Epithelial cell of esophagus (primary cell): ENCODE data around the gene ENG.

Experiments
- DNase-seq: peaks from one replicate; pipeline ENCODE4 v3.0.0; 2010; ENCODE audit warnings: low read depth
- H3K4me3 ChIP-seq: 2 replicates; pipeline ENCODE4 v1.5.1; 2011; ENCODE audit warnings: mild to moderate bottlenecking, low read length, control low read depth
- CTCF ChIP-seq: IDR thresholded peaks from 2 replicates; pipeline ENCODE4 v1.5.1; 2011; ENCODE audit warnings: low read depth, mild to moderate bottlenecking, low read length, control low read depth, inconsistent platforms; ENCODE audit not compliant: insufficient read depth; ENCODE audit errors: missing control alignments

The ENG gene

GRCh38 chr9:127796225-127796813 is 58.1 kb downstream of the ENG start:
- DNase-seq, result no peak
- H3K4me3 ChIP-seq, result no peak overlapping the region
- no peak for TF ChIP-seq CTCF

GRCh38 chr9:127794001-127794791 is 60.3 kb downstream of the ENG start:
- DNase-seq, result no peak

GRCh38 chr9:127793093-127793708 is 61.3 kb downstream of the ENG start:
- TF ChIP-seq CTCF, result no peak
- no peak overlapping the region for H3K4me3 ChIP-seq
- DNase-seq, result no peak

More at GRCh38 chr9:127794001-127794791, 60.3 kb downstream of the ENG start:
- H3K4me3 ChIP-seq, result no peak overlapping the region
- no peak for TF ChIP-seq CTCF

- no peak for DNase-seq
Observed at GRCh38 chr9:127792417-127793031, 61.9 kb downstream of the ENG start.

GRCh38 chr9:127791085-127791484 is 63.4 kb downstream of the ENG start:
- TF ChIP-seq CTCF, result peak; percentile 9

More at GRCh38 chr9:127792417-127793031, 61.9 kb downstream of the ENG start:
- TF ChIP-seq CTCF, result no peak
- H3K4me3 ChIP-seq, result no peak overlapping the region

GRCh38 chr9:127790094-127790855 is 64.2 kb downstream of the ENG start:
- no peak for TF ChIP-seq CTCF
- no peak for DNase-seq
- no peak overlapping the region for H3K4me3 ChIP-seq

More at GRCh38 chr9:127791085-127791484, 63.4 kb downstream of the ENG start:
- no peak for DNase-seq
- no peak overlapping the region for H3K4me3 ChIP-seq
